ENCODE data around the gene NCBP2. TPM values are rescaled to one million over a fixed set of nuclear protein-coding genes. Genes with fewer than 3 reads are reported as not detected.

The NCBP2 gene
- total RNA-seq, 1 donor from 2014 or later, result 49.4 TPM

- H3K4me3 ChIP-seq (ENCODE audit: low read depth, low read length), result no peak overlapping the region
- no peak for DNase-seq (ENCODE audit: low read depth)
- no peak for TF ChIP-seq CTCF (conservative IDR thresholded peaks at IDR 0.05; ENCODE audit: low read depth, low read length)
Measured at GRCh38 chr3:196936288-196936687, 6.0 kb downstream of the NCBP2 start.

- TF ChIP-seq CTCF (conservative IDR thresholded peaks at IDR 0.05; ENCODE audit: low read depth, low read length), result no peak
- DNase-seq (ENCODE audit: low read depth), result no peak
- no peak overlapping the region for H3K4me3 ChIP-seq (ENCODE audit: low read depth, low read length)
Measured at GRCh38 chr3:196932600-196932999, 9.7 kb downstream of the NCBP2 start.

- no peak overlapping the region for H3K4me3 ChIP-seq (ENCODE audit: low read depth, low read length)
- DNase-seq (ENCODE audit: low read depth), result no peak
- TF ChIP-seq CTCF (conservative IDR thresholded peaks at IDR 0.05; ENCODE audit: low read depth, low read length), result no peak
Measured at GRCh38 chr3:196931828-196932587, 10.3 kb downstream of the NCBP2 start.

- no peak overlapping the region for H3K4me3 ChIP-seq (ENCODE audit: low read depth, low read length)
- TF ChIP-seq CTCF (conservative IDR thresholded peaks at IDR 0.05; ENCODE audit: low read depth, low read length), result no peak
- DNase-seq (ENCODE audit: low read depth), result no peak
Measured at GRCh38 chr3:196931157-196931556, 11.2 kb downstream of the NCBP2 start.

- H3K4me3 ChIP-seq (ENCODE audit: low read depth, low read length), result no peak overlapping the region
- no peak for DNase-seq (ENCODE audit: low read depth)
- TF ChIP-seq CTCF (conservative IDR thresholded peaks at IDR 0.05; ENCODE audit: low read depth, low read length), result no peak
Measured at GRCh38 chr3:196927571-196928453, 14.5 kb downstream of the NCBP2 start.

GRCh38 chr3:196920733-196921132 lies 21.6 kb downstream of the NCBP2 start:
- no peak overlapping the region for H3K4me3 ChIP-seq (ENCODE audit: low read depth, low read length)
- no peak for DNase-seq (ENCODE audit: low read depth)
- TF ChIP-seq CTCF (conservative IDR thresholded peaks at IDR 0.05; ENCODE audit: low read depth, low read length), result no peak

Data from epithelial cell of proximal tubule (primary cell).